WTC11 (cell line): ENCODE results near the gene ELOB.

Source experiments
- CREB1 ChIP-seq: sonication (generic); formaldehyde crosslinking; IDR thresholded peaks from 2 replicates; pipeline ENCODE4 v1.8.0; 2023; ENCODE audit warnings: mild to moderate bottlenecking, missing genetic modification reagents
- ETV6 ChIP-seq: sonication (generic); formaldehyde crosslinking; IDR thresholded peaks from 2 replicates; pipeline ENCODE4 v1.8.1; 2022; ENCODE audit warnings: mild to moderate bottlenecking, missing genetic modification reagents
- NFYB ChIP-seq: sonication (generic); formaldehyde crosslinking; conservative IDR thresholded peaks from 2 replicates; pipeline ENCODE4 v1.8.0; 2022; ENCODE audit warnings: low read depth, missing genetic modification reagents
- SMAD4 ChIP-seq: sonication (generic); formaldehyde crosslinking; IDR thresholded peaks from 2 replicates; pipeline ENCODE4 v1.8.0; 2022; ENCODE audit warnings: mild to moderate bottlenecking, missing genetic modification reagents
- TP53 ChIP-seq: sonication (generic); formaldehyde crosslinking; IDR thresholded peaks from 2 replicates; pipeline ENCODE4 v1.8.1; 2023; ENCODE audit warnings: mild to moderate bottlenecking, missing genetic modification reagents
- TF ChIP-seq, protein P1 (sequence below): sonication (generic); formaldehyde crosslinking; IDR thresholded peaks from 2 replicates; pipeline ENCODE4 v1.8.0; 2023; ENCODE audit warnings: missing genetic modification reagents
- TF ChIP-seq, protein P2 (sequence below): sonication (generic); formaldehyde crosslinking; conservative IDR thresholded peaks from 2 replicates; pipeline ENCODE4 v1.8.1; 2022; ENCODE audit warnings: mild to moderate bottlenecking, missing genetic modification reagents
- TF ChIP-seq, protein P3 (sequence below): fragments of 200-600 bp; IDR thresholded peaks from 2 replicates; pipeline ENCODE4 v1.8.0; 2022; ENCODE audit warnings: antibody characterized with exemption
- TF ChIP-seq, protein P4 (sequence below): sonication (generic); formaldehyde crosslinking; IDR thresholded peaks from 2 replicates; pipeline ENCODE4 v1.8.0; 2022; ENCODE audit warnings: mild to moderate bottlenecking, missing genetic modification reagents
- TF ChIP-seq, protein P5 (sequence below): sonication (generic); formaldehyde crosslinking; IDR thresholded peaks from 2 replicates; pipeline ENCODE4 v1.8.1; 2023; ENCODE audit warnings: mild to moderate bottlenecking, moderate library complexity, missing genetic modification reagents
- TF ChIP-seq, protein P6 (sequence below): sonication (generic); formaldehyde crosslinking; IDR thresholded peaks from 2 replicates; pipeline ENCODE4 v1.8.0; 2023; ENCODE audit warnings: missing genetic modification reagents, mild to moderate bottlenecking, borderline replicate concordance
- TF ChIP-seq, protein P7 (sequence below): sonication (generic); formaldehyde crosslinking; IDR thresholded peaks from 2 replicates; pipeline ENCODE4 v1.8.1; 2023; ENCODE audit warnings: mild to moderate bottlenecking, missing genetic modification reagents, moderate library complexity
- TF ChIP-seq, protein P8 (sequence below): sonication (generic); formaldehyde crosslinking; IDR thresholded peaks from 2 replicates; pipeline ENCODE4 v1.8.0; 2022; ENCODE audit warnings: mild to moderate bottlenecking, missing genetic modification reagents

DNA sequence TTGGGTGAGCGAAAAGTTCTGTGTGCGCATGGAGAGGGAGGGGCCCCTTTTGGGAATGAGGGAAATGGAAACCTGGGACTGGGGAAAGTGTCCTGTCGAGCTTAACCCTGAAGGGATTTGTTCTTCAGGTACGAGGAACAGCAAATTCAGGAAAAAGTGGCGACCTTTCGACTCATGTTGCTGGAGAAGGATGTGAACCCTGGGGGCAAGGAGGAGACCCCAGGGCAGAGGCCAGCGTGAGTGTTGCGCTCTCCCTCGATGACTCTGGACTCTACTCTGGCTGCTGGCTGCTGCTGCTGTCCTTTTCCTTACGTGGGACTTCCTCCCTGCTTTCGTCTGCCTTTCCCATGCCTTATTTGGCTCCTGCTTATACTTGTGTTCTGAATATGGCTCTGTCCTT lies 19.7 kb downstream of the ELOB start:
- TF ChIP-seq, protein P1, sequence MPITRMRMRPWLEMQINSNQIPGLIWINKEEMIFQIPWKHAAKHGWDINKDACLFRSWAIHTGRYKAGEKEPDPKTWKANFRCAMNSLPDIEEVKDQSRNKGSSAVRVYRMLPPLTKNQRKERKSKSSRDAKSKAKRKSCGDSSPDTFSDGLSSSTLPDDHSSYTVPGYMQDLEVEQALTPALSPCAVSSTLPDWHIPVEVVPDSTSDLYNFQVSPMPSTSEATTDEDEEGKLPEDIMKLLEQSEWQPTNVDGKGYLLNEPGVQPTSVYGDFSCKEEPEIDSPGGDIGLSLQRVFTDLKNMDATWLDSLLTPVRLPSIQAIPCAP = no peak
- TF ChIP-seq, protein P2, sequence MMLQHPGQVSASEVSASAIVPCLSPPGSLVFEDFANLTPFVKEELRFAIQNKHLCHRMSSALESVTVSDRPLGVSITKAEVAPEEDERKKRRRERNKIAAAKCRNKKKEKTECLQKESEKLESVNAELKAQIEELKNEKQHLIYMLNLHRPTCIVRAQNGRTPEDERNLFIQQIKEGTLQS (CRISPR knock-in tag) = no peak
- TF ChIP-seq, protein P3, sequence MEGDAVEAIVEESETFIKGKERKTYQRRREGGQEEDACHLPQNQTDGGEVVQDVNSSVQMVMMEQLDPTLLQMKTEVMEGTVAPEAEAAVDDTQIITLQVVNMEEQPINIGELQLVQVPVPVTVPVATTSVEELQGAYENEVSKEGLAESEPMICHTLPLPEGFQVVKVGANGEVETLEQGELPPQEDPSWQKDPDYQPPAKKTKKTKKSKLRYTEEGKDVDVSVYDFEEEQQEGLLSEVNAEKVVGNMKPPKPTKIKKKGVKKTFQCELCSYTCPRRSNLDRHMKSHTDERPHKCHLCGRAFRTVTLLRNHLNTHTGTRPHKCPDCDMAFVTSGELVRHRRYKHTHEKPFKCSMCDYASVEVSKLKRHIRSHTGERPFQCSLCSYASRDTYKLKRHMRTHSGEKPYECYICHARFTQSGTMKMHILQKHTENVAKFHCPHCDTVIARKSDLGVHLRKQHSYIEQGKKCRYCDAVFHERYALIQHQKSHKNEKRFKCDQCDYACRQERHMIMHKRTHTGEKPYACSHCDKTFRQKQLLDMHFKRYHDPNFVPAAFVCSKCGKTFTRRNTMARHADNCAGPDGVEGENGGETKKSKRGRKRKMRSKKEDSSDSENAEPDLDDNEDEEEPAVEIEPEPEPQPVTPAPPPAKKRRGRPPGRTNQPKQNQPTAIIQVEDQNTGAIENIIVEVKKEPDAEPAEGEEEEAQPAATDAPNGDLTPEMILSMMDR = no peak
- TF ChIP-seq, protein P4, sequence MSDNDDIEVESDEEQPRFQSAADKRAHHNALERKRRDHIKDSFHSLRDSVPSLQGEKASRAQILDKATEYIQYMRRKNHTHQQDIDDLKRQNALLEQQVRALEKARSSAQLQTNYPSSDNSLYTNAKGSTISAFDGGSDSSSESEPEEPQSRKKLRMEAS (CRISPR knock-in tag) = no peak
- TF ChIP-seq, protein P5, sequence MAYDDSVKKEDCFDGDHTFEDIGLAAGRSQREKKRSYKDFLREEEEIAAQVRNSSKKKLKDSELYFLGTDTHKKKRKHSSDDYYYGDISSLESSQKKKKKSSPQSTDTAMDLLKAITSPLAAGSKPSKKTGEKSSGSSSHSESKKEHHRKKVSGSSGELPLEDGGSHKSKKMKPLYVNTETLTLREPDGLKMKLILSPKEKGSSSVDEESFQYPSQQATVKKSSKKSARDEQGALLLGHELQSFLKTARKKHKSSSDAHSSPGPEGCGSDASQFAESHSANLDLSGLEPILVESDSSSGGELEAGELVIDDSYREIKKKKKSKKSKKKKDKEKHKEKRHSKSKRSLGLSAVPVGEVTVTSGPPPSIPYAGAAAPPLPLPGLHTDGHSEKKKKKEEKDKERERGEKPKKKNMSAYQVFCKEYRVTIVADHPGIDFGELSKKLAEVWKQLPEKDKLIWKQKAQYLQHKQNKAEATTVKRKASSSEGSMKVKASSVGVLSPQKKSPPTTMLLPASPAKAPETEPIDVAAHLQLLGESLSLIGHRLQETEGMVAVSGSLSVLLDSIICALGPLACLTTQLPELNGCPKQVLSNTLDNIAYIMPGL = no peak
- TF ChIP-seq, protein P6, sequence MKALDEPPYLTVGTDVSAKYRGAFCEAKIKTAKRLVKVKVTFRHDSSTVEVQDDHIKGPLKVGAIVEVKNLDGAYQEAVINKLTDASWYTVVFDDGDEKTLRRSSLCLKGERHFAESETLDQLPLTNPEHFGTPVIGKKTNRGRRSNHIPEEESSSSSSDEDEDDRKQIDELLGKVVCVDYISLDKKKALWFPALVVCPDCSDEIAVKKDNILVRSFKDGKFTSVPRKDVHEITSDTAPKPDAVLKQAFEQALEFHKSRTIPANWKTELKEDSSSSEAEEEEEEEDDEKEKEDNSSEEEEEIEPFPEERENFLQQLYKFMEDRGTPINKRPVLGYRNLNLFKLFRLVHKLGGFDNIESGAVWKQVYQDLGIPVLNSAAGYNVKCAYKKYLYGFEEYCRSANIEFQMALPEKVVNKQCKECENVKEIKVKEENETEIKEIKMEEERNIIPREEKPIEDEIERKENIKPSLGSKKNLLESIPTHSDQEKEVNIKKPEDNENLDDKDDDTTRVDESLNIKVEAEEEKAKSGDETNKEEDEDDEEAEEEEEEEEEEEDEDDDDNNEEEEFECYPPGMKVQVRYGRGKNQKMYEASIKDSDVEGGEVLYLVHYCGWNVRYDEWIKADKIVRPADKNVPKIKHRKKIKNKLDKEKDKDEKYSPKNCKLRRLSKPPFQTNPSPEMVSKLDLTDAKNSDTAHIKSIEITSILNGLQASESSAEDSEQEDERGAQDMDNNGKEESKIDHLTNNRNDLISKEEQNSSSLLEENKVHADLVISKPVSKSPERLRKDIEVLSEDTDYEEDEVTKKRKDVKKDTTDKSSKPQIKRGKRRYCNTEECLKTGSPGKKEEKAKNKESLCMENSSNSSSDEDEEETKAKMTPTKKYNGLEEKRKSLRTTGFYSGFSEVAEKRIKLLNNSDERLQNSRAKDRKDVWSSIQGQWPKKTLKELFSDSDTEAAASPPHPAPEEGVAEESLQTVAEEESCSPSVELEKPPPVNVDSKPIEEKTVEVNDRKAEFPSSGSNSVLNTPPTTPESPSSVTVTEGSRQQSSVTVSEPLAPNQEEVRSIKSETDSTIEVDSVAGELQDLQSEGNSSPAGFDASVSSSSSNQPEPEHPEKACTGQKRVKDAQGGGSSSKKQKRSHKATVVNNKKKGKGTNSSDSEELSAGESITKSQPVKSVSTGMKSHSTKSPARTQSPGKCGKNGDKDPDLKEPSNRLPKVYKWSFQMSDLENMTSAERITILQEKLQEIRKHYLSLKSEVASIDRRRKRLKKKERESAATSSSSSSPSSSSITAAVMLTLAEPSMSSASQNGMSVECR = no peak
- TF ChIP-seq ETV6 (CRISPR knock-in tag) = no peak
- no peak for TF ChIP-seq SMAD4 (CRISPR knock-in tag)
- TF ChIP-seq TP53 (CRISPR knock-in tag) = no peak
- TF ChIP-seq, protein P7, sequence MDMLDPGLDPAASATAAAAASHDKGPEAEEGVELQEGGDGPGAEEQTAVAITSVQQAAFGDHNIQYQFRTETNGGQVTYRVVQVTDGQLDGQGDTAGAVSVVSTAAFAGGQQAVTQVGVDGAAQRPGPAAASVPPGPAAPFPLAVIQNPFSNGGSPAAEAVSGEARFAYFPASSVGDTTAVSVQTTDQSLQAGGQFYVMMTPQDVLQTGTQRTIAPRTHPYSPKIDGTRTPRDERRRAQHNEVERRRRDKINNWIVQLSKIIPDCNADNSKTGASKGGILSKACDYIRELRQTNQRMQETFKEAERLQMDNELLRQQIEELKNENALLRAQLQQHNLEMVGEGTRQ (CRISPR knock-in tag) = no peak
- TF ChIP-seq, protein P8, sequence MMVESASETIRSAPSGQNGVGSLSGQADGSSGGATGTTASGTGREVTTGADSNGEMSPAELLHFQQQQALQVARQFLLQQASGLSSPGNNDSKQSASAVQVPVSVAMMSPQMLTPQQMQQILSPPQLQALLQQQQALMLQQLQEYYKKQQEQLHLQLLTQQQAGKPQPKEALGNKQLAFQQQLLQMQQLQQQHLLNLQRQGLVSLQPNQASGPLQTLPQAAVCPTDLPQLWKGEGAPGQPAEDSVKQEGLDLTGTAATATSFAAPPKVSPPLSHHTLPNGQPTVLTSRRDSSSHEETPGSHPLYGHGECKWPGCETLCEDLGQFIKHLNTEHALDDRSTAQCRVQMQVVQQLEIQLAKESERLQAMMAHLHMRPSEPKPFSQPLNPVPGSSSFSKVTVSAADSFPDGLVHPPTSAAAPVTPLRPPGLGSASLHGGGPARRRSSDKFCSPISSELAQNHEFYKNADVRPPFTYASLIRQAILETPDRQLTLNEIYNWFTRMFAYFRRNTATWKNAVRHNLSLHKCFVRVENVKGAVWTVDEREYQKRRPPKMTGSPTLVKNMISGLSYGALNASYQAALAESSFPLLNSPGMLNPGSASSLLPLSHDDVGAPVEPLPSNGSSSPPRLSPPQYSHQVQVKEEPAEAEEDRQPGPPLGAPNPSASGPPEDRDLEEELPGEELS = no peak
- no peak for TF ChIP-seq NFYB
- TF ChIP-seq CREB1 (CRISPR knock-in tag) = no peak
